Esophagus muscularis mucosa (tissue), 4 donors: ENCODE measurements around the gene VKORC1L1. TPM values are rescaled to one million over a fixed set of nuclear protein-coding genes. Genes with fewer than 3 reads are reported as not detected.
"Not testable (repeated sequence)": the region's sequence is repeated elsewhere in the genome, so short reads cannot be mapped to it uniquely, and the experiment has no call there.

Experiments
- DNase-seq: peaks from one replicate; pipeline ENCODE4 v3.0.0-alpha.2; 2017; ENCODE audit errors: extremely low spot score
- H3K27ac ChIP-seq, 4 donors: fragments of 200-600 bp; sonication (generic); replicated peaks in 1 of 4; 1 replicate in 3 of 4; 2 replicates in 1 of 4; pipeline ENCODE4 v1.5.1; 2016 to 2019; ENCODE audit warnings: mild to moderate bottlenecking in 1 of 4
- H3K27me3 ChIP-seq, 4 donors: fragments of 200-600 bp; sonication (generic); one replicate each; pipeline versions ENCODE4 v1.5.1 to v1.6.0; 2016 to 2019
- H3K36me3 ChIP-seq, 4 donors: fragments of 200-600 bp; sonication (generic); one replicate each; pipeline ENCODE4 v1.5.1; 2016 to 2019
- H3K4me1 ChIP-seq, 4 donors: fragments of 200-600 bp; sonication (generic); one replicate each; pipeline ENCODE4 v1.5.1; 2016 to 2019
- H3K4me3 ChIP-seq, 4 donors: fragments of 200-600 bp; sonication (generic); 1 replicate in 2 of 4; 2 replicates in 2 of 4; pipeline ENCODE4 v1.5.1; 2016 to 2019; ENCODE audit warnings: mild to moderate bottlenecking in 4 of 4, moderate library complexity in 1 of 4
- H3K9me3 ChIP-seq, 4 donors: fragments of 200-600 bp; sonication (generic); 1 replicate in 3 of 4; 2 replicates in 1 of 4; pipeline ENCODE4 v1.5.1; 2016 to 2019
- EP300 ChIP-seq: sonication (generic); formaldehyde crosslinking; IDR thresholded peaks from one replicate; pipeline ENCODE4 v1.6.1; 2017; ENCODE audit warnings: antibody characterized with exemption
- POLR2A ChIP-seq: fragments of 450-650 bp; IDR thresholded peaks from one replicate; pipeline ENCODE4 v1.6.1; 2017; ENCODE audit warnings: antibody characterized with exemption, moderate library complexity, mild to moderate bottlenecking, low read depth
- POLR2AphosphoS5 ChIP-seq, 2 donors: sonication (generic); formaldehyde crosslinking; IDR thresholded peaks; one replicate each; pipeline ENCODE4 v1.6.1; 2017; ENCODE audit warnings: antibody characterized with exemption in 2 of 2
- WGBS: methylation state at CpG from one replicate; pipeline ENCODE4 v1.1.5; 2018; 5-methylcytosine and 5-hydroxymethylcytosine counted together
- intact Hi-C: fragments of 100-400 bp; cut with DNase I; formaldehyde crosslinking; loops from one replicate; pipeline ENCODE4 v1.15.1; 2023
- small RNA-seq, 3 donors: library from RNA; depleted of rRNA; stranded (forward); fragments of <200 nt; gene quantifications; one replicate each; pipeline ENCODE3, GENCODE V24; 2016
- total RNA-seq, 4 donors: library from RNA; depleted of rRNA; stranded (reverse); fragments of >200 nt; gene quantifications; one replicate each; pipeline versions ENCODE4 v1.1.0 to v1.2.1, GENCODE V29; 2016
- TF ChIP-seq, protein P1 (sequence below), 3 experiments: fragments of 200-600 bp in 2 of 3; fragments of 450-650 bp in 1 of 3; sonication (generic) in 2 of 3; IDR thresholded peaks; one replicate each; pipeline ENCODE4 v1.5.1; 2017 to 2019; ENCODE audit warnings: antibody characterized with exemption in 3 of 3, mild to moderate bottlenecking in 2 of 3, moderate library complexity in 1 of 3

The VKORC1L1 gene
- total RNA-seq, 4 donors from 2014 or later, result 23.7 to 30.1 (median 26.1) TPM

GRCh38 chr7:66005115-66005671 lies 132.3 kb downstream of the VKORC1L1 start:
- DNase-seq, H3K9me3 ChIP-seq, H3K27me3 ChIP-seq, H3K4me1 ChIP-seq, H3K4me3 ChIP-seq, intact Hi-C loops, H3K27ac ChIP-seq, H3K36me3 ChIP-seq: not testable (repeated sequence)
- 84% methylated on average over 8 of the region's 8 CpGs for WGBS

DNA sequence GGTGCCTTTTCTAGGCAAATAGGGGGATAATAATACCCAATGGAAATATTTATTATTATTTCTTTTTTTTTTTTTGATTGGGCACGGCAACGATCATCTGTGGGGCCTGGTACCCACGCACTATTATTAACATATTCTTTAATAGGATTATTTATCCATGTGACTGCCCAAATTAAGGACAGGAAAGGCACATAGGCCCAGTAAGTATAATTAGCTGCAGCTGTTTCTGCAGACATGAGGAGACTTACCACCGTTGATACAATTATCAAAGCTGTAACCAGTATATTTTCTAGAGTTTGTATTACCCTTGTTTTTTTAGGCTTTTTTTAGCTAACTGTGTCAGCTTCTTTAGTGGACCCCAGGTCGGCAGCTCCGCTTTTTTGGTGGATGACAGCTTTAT lies 134.4 kb downstream of the VKORC1L1 start:
- no peaks in the 10 kb centered on the region for H3K9me3 ChIP-seq
- no peak overlapping the region for H3K27ac ChIP-seq
- WGBS, result 78% methylated on average over 6 of the region's 6 CpGs
- intact Hi-C loops, result no loop called here
- TF ChIP-seq, protein P1, sequence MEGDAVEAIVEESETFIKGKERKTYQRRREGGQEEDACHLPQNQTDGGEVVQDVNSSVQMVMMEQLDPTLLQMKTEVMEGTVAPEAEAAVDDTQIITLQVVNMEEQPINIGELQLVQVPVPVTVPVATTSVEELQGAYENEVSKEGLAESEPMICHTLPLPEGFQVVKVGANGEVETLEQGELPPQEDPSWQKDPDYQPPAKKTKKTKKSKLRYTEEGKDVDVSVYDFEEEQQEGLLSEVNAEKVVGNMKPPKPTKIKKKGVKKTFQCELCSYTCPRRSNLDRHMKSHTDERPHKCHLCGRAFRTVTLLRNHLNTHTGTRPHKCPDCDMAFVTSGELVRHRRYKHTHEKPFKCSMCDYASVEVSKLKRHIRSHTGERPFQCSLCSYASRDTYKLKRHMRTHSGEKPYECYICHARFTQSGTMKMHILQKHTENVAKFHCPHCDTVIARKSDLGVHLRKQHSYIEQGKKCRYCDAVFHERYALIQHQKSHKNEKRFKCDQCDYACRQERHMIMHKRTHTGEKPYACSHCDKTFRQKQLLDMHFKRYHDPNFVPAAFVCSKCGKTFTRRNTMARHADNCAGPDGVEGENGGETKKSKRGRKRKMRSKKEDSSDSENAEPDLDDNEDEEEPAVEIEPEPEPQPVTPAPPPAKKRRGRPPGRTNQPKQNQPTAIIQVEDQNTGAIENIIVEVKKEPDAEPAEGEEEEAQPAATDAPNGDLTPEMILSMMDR (IDR thresholded peaks at IDR 0.05), result no peak
- no peak for TF ChIP-seq POLR2A
- no peak for TF ChIP-seq POLR2AphosphoS5 (IDR thresholded peaks at IDR 0.05)
- no peak for TF ChIP-seq EP300
- H3K27me3 ChIP-seq, result no peaks in the 10 kb centered on the region
- H3K36me3 ChIP-seq, result no peaks in the 10 kb centered on the region
- no peak for DNase-seq
- no peak overlapping the region for H3K4me3 ChIP-seq
- no peaks in the 10 kb centered on the region for H3K4me1 ChIP-seq

Small RNAs within 50 kb of the gene (small RNA-seq; reads per million reads assigned to genes)
- 0 reads per million in 3 donors for gene AC073261.1
- gene RNU6-973P, result 0 reads per million in 3 donors

Other genes with a start within 250 kb of the VKORC1L1 start
- 10 to 100 TPM; 16.2 to 19.0 (median 17.3) TPM for gene GUSB, start 109.1 kb downstream of the VKORC1L1 start, total RNA-seq
- gene ASL, start 202.7 kb downstream of the VKORC1L1 start, total RNA-seq, result 10 to 100 TPM; 10.4 to 24.2 (median 18.8) TPM
- gene CRCP, start 241.8 kb downstream of the VKORC1L1 start, total RNA-seq, result 10 to 100 TPM; 45.9 to 61.9 (median 54.2) TPM